ENCODE results near the gene PLCB2. TPM values are rescaled to one million over a fixed set of nuclear protein-coding genes. Genes with fewer than 3 reads are reported as not detected.
A peak's percentile ranks its signal among the peaks of the same experiment; 100 is the strongest.

Gene PLCB2
- total RNA-seq, 1 donor from 2014 or later, result 8.7 TPM

- Mint-ChIP-seq H3K36me3 (ENCODE audit: low read depth) (no peaks in the 10 kb centered on the region), H3K27ac (ENCODE audit: unreplicated experiment) (no peak overlapping the region), H3K4me1 (peaks cover 25% of the 10 kb centered on the region), H3K4me3 (peak overlapping the region; percentile 54), H3K9me3 (no peaks in the 10 kb centered on the region), H3K27me3 (ENCODE audit: low read depth) (peaks cover 85% of the 10 kb centered on the region)
- DNase-seq (ENCODE audit: low read depth, low spot score), result no peak
- no peak for TF ChIP-seq CTCF (conservative IDR thresholded peaks at IDR 0.05)
Observed at GRCh38 chr15:40281057-40281800, 26.5 kb downstream of the PLCB2 start.

- H3K9me3 Mint-ChIP-seq, result no peaks in the 10 kb centered on the region
- H3K36me3 Mint-ChIP-seq (ENCODE audit: low read depth), result no peaks in the 10 kb centered on the region
- H3K27me3 Mint-ChIP-seq (ENCODE audit: low read depth), result peaks cover 80% of the 10 kb centered on the region
- H3K4me1 Mint-ChIP-seq, result peaks cover 19% of the 10 kb centered on the region
- DNase-seq (ENCODE audit: low read depth, low spot score), result no peak
- no peak for TF ChIP-seq CTCF (conservative IDR thresholded peaks at IDR 0.05)
- peak overlapping the region; percentile 49 for H3K4me3 Mint-ChIP-seq
- H3K27ac Mint-ChIP-seq (ENCODE audit: unreplicated experiment), result no peak overlapping the region
Observed at GRCh38 chr15:40280260-40281056, 27.3 kb downstream of the PLCB2 start.

DNA sequence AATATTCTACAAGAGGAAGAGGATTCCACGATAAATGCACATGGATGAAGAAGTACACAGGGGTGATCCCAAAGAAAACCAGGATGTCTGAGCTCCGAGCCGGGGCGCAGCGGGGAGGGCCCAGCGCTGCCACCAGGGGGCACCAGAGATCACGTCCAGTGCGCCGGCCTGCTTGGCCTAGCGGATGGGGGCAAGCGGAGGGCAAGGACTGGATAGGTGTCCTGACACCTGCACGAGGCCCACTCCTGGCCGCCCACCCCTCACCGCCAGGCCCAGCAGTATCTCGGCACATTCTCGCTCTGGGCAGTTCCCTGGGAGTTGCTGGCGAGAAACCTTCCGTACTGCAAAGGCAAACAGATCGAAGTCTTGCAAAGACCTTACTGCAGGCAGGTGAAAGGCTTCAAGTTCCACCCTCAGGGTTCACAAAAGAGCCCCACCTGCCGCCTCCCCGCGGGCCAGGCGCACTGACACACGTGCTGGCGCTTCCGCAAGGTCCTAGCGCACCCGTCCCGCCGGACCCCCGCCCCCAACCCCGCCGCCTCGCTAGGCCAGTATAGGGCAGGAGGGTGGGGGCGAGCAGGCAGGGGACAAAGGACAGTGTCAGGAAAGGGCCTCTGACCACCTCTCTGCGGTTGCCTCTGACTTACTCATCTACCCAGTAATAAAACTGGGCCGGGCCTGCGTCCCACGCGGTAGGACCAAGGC, 28.1 kb downstream of the PLCB2 start:
- H3K4me3 Mint-ChIP-seq, result peak overlapping the region; percentile 70
- peak; percentile 89 for DNase-seq (ENCODE audit: low read depth, low spot score)
- no peaks in the 10 kb centered on the region for H3K36me3 Mint-ChIP-seq (ENCODE audit: low read depth)
- H3K9me3 Mint-ChIP-seq, result no peaks in the 10 kb centered on the region
- peak; percentile 99 for TF ChIP-seq CTCF (conservative IDR thresholded peaks at IDR 0.05)
- H3K27ac Mint-ChIP-seq (ENCODE audit: unreplicated experiment), result no peak overlapping the region
- peaks cover 75% of the 10 kb centered on the region for H3K27me3 Mint-ChIP-seq (ENCODE audit: low read depth)
- H3K4me1 Mint-ChIP-seq, result peaks cover 15% of the 10 kb centered on the region

- H3K27ac Mint-ChIP-seq (ENCODE audit: unreplicated experiment), result no peak overlapping the region
- TF ChIP-seq CTCF (conservative IDR thresholded peaks at IDR 0.05), result no peak
- H3K4me1 Mint-ChIP-seq, result peaks cover 10% of the 10 kb centered on the region
- H3K36me3 Mint-ChIP-seq (ENCODE audit: low read depth), result no peaks in the 10 kb centered on the region
- H3K4me3 Mint-ChIP-seq, result no peak overlapping the region
- no peak for DNase-seq (ENCODE audit: low read depth, low spot score)
- no peaks in the 10 kb centered on the region for H3K9me3 Mint-ChIP-seq
- peaks cover 62% of the 10 kb centered on the region for H3K27me3 Mint-ChIP-seq (ENCODE audit: low read depth)
Observed at GRCh38 chr15:40278026-40278425, 29.7 kb downstream of the PLCB2 start.

DNA sequence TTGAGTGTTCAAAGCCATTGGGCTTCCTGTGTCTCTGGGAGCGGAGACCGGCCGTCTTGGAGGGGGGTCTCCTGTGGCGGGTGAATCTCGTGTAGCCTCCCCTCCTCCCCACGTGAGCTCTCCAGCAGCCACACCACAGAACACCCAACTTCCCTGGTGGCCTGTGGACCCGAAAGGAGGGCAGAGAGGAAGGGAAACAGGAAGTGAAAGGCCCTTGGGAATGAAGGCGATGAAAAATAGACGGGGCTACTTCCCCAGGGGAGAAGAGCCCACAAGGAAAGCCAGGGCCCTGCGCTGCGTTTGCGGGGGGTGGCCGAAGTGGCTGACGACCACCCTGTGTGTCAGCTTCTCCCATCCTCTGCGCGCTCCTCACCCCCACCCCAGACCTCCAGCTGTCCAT, 30.3 kb downstream of the PLCB2 start:
- no peak for DNase-seq (ENCODE audit: low read depth, low spot score)
- Mint-ChIP-seq H3K36me3 (ENCODE audit: low read depth) (no peaks in the 10 kb centered on the region), H3K4me3 (no peak overlapping the region), H3K27ac (ENCODE audit: unreplicated experiment) (no peak overlapping the region), H3K27me3 (ENCODE audit: low read depth) (peaks cover 56% of the 10 kb centered on the region), H3K4me1 (peaks cover 10% of the 10 kb centered on the region), H3K9me3 (no peaks in the 10 kb centered on the region)
- no peak for TF ChIP-seq CTCF (conservative IDR thresholded peaks at IDR 0.05)
